ENCODE results near the gene SIRT4. TPM values are rescaled to one million over a fixed set of nuclear protein-coding genes. Genes with fewer than 3 reads are reported as not detected.

SIRT4 gene
- total RNA-seq, 1 experiment from 2014 or later: 2.8 TPM

DNA sequence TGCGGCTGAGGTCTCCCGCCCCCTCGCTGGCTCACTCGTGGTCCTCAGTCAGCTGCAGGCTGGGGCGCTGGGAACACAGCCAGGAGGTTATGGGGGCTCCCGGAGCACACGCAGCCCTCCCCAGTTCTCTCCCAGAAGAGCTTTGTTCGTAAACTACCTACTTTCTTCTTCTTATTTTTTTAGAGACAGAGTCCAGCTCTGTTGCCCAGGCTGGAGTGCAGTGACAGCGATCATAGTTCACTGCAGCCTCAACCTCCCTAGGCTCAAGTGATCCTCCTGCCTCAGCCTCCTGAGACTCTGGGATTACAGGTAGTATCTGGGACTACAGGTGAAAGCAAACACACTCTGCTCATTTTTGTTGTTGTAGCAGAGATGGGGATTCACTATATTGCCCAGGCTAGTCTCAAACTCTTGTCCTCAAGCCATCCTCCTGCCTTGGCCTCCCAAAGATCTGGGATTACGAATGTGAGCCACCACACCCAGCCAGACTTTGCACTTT, 41.0 kb downstream of the SIRT4 start:
- BruUV-seq (replicated peaks): no TSS peak
- ATAC-seq: no peak
- no peaks in the 10 kb centered on the region for H3K4me1 ChIP-seq (ENCODE audit: control insufficient read depth in 1 of 2, insufficient read depth in 2 of 2, low read length in 2 of 2)
- ChIA-PET POLR2A (no interaction called here), CTCF (no interaction called here), RAD21 (ENCODE audit: low non-redundant PET in 1 of 2, low total read pairs in 2 of 2, uncharacterized antibody in 2 of 2, unreplicated experiment in 2 of 2) (no interaction called here)
- no peak overlapping the region for H2AFZ ChIP-seq (ENCODE audit: low read depth, low read length, poor library complexity, severe bottlenecking)
- no peak for DNase-seq (ENCODE audit: low read depth, low spot score)
- TF ChIP-seq TCF7L2 (IDR thresholded peaks at IDR 0.05; ENCODE audit: borderline replicate concordance, extremely low read depth, insufficient read depth, insufficient read length) (no peak), SIN3A (IDR thresholded peaks at IDR 0.05; ENCODE audit: low read depth) (no peak), CEBPB (IDR thresholded peaks at IDR 0.05; ENCODE audit: low read depth) (no peak), SRF (IDR thresholded peaks at IDR 0.05; ENCODE audit: low read depth) (no peak), EZH2 (IDR thresholded peaks at IDR 0.05) (no peak), RAD21 (IDR thresholded peaks at IDR 0.05; ENCODE audit: low read depth) (no peak), EZH2phosphoT487 (IDR thresholded peaks at IDR 0.05; ENCODE audit: borderline replicate concordance) (no peak), ZNF274 (IDR thresholded peaks at IDR 0.05; ENCODE audit: low read depth, low read length) (no peak), FOSL1 (IDR thresholded peaks at IDR 0.05; ENCODE audit: low read depth) (no peak), YY1 (IDR thresholded peaks at IDR 0.05; ENCODE audit: extremely low read depth, insufficient replicate concordance, low read depth, low read length) (no peak), POLR2A (IDR thresholded peaks at IDR 0.05; ENCODE audit: borderline replicate concordance, extremely low read depth, insufficient read depth, insufficient read length) (no peak), CBX3 (IDR thresholded peaks at IDR 0.05; ENCODE audit: low read depth) (no peak), POLR2AphosphoS5 (IDR thresholded peaks at IDR 0.05; ENCODE audit: low read depth, low read length) (no peak), ELF1 (IDR thresholded peaks at IDR 0.05; ENCODE audit: borderline replicate concordance, low read depth) (no peak), JUND (IDR thresholded peaks at IDR 0.05) (no peak), ZFX (IDR thresholded peaks at IDR 0.05) (no peak)
- TF ChIP-seq, protein P1, sequence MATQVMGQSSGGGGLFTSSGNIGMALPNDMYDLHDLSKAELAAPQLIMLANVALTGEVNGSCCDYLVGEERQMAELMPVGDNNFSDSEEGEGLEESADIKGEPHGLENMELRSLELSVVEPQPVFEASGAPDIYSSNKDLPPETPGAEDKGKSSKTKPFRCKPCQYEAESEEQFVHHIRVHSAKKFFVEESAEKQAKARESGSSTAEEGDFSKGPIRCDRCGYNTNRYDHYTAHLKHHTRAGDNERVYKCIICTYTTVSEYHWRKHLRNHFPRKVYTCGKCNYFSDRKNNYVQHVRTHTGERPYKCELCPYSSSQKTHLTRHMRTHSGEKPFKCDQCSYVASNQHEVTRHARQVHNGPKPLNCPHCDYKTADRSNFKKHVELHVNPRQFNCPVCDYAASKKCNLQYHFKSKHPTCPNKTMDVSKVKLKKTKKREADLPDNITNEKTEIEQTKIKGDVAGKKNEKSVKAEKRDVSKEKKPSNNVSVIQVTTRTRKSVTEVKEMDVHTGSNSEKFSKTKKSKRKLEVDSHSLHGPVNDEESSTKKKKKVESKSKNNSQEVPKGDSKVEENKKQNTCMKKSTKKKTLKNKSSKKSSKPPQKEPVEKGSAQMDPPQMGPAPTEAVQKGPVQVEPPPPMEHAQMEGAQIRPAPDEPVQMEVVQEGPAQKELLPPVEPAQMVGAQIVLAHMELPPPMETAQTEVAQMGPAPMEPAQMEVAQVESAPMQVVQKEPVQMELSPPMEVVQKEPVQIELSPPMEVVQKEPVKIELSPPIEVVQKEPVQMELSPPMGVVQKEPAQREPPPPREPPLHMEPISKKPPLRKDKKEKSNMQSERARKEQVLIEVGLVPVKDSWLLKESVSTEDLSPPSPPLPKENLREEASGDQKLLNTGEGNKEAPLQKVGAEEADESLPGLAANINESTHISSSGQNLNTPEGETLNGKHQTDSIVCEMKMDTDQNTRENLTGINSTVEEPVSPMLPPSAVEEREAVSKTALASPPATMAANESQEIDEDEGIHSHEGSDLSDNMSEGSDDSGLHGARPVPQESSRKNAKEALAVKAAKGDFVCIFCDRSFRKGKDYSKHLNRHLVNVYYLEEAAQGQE (IDR thresholded peaks at IDR 0.05; ENCODE audit: low read depth): no peak
- TF ChIP-seq, protein P2, sequence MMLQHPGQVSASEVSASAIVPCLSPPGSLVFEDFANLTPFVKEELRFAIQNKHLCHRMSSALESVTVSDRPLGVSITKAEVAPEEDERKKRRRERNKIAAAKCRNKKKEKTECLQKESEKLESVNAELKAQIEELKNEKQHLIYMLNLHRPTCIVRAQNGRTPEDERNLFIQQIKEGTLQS (IDR thresholded peaks at IDR 0.05): no peak
- TF ChIP-seq, protein P3, sequence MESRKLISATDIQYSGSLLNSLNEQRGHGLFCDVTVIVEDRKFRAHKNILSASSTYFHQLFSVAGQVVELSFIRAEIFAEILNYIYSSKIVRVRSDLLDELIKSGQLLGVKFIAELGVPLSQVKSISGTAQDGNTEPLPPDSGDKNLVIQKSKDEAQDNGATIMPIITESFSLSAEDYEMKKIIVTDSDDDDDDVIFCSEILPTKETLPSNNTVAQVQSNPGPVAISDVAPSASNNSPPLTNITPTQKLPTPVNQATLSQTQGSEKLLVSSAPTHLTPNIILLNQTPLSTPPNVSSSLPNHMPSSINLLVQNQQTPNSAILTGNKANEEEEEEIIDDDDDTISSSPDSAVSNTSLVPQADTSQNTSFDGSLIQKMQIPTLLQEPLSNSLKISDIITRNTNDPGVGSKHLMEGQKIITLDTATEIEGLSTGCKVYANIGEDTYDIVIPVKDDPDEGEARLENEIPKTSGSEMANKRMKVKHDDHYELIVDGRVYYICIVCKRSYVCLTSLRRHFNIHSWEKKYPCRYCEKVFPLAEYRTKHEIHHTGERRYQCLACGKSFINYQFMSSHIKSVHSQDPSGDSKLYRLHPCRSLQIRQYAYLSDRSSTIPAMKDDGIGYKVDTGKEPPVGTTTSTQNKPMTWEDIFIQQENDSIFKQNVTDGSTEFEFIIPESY (IDR thresholded peaks at IDR 0.05; ENCODE audit: extremely low read depth, insufficient replicate concordance, low read length): no peak
- TF ChIP-seq, protein P4, sequence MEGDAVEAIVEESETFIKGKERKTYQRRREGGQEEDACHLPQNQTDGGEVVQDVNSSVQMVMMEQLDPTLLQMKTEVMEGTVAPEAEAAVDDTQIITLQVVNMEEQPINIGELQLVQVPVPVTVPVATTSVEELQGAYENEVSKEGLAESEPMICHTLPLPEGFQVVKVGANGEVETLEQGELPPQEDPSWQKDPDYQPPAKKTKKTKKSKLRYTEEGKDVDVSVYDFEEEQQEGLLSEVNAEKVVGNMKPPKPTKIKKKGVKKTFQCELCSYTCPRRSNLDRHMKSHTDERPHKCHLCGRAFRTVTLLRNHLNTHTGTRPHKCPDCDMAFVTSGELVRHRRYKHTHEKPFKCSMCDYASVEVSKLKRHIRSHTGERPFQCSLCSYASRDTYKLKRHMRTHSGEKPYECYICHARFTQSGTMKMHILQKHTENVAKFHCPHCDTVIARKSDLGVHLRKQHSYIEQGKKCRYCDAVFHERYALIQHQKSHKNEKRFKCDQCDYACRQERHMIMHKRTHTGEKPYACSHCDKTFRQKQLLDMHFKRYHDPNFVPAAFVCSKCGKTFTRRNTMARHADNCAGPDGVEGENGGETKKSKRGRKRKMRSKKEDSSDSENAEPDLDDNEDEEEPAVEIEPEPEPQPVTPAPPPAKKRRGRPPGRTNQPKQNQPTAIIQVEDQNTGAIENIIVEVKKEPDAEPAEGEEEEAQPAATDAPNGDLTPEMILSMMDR (IDR thresholded peaks at IDR 0.05 in 2 of 3, conservative IDR thresholded peaks at IDR 0.05 in 1 of 3; ENCODE audit: borderline replicate concordance in 1 of 3, insufficient read depth in 1 of 3, low read depth in 2 of 3, low read length in 2 of 3): no peak
- no peaks in the 10 kb centered on the region for H4K20me1 ChIP-seq (ENCODE audit: insufficient read depth)
- no peak overlapping the region for H3K4me2 ChIP-seq (ENCODE audit: low read length)
- peaks cover 2 to 3% of the 10 kb centered on the region in 2 experiments; a peak in 2 of 4 replicates for H3K36me3 ChIP-seq (ENCODE audit: control insufficient read depth in 1 of 2, insufficient read depth in 2 of 2, low read length in 2 of 2)
- no peak overlapping the region for H3K9ac ChIP-seq (ENCODE audit: low read length)
- intact Hi-C loops (cut with micrococcal nuclease): no loop called here
- no peak overlapping the region for H3K4me3 ChIP-seq (replicated peaks in 1 of 2; ENCODE audit: low read depth in 1 of 2, low read length in 2 of 2)
- H3K27me3 ChIP-seq (ENCODE audit: insufficient read depth, low read length): no peaks in the 10 kb centered on the region
- no peaks in the 10 kb centered on the region for H3K79me2 ChIP-seq (ENCODE audit: insufficient read depth, low read length)
- no peaks in the 10 kb centered on the region; a peak in 1 of 4 replicates for H3K9me3 ChIP-seq (ENCODE audit: control insufficient read depth in 1 of 2, insufficient read depth in 1 of 2, low read depth in 1 of 2, low read length in 2 of 2)
- H3K9me2 ChIP-seq (ENCODE audit: insufficient read depth): no peaks in the 10 kb centered on the region
- H3K27ac ChIP-seq (ENCODE audit: low read depth, low read length): no peak overlapping the region

All from HCT116 (cell line).